SH-SY5Y (cell line): ENCODE results near the gene ZNF273.

Source experiments
- GATA2 ChIP-seq: IDR thresholded peaks from 2 replicates; pipeline ENCODE4 v1.6.1; 2011; ENCODE audit warnings: mild to moderate bottlenecking, low read depth, low read length
- GATA3 ChIP-seq: IDR thresholded peaks from 2 replicates; pipeline ENCODE4 v1.6.1; 2011; ENCODE audit warnings: low read depth, mild to moderate bottlenecking, low read length, moderate library complexity

DNA sequence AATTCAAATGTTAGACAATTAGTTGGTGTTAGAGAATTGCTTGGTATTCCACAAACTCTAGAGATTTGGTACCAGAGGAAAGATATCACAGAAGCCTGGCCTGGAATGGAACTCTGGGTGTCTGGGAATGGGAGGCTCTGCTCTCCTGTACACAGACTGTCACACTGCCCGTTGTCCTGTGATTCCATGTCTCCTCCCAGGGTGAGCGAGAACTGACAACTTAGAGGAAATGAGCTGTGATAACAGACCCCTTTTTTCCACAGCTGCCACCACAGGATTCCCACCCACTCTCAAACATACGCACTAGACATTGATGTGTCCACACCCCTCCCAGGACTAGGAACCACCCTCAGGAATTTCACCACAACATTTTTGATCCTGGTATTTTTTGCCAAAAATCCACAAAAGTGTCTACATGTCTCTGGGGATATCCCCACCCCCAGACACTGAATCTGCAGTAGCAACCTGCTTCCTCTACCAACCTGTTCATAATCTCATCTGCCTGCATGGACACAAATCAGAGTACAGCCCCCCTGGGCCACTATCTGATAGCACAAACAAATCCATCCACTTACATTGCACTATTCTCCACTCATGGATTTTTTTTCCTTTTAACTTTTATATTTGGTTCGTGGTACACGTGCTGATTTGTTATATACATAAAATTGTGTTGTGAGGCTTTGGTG is 4.7 kb downstream of the ZNF273 start:
- TF ChIP-seq GATA3 (no peak), GATA2 (no peak)
